Stimulated activated CD8-positive, alpha-beta memory T cell treated with anti-CD3 and anti-CD28 coated beads, Interleukin-4, amount 100 ng/mL, for 4 hours (primary cell): ENCODE results near the gene MCF2.

Source experiments
- DNase-seq, 2 donors: peaks; one replicate each; pipeline ENCODE4 v3.0.0-alpha.2; 2020; ENCODE audit warnings: low read depth in 2 of 2, low spot score in 1 of 2

Gene MCF2

DNA sequence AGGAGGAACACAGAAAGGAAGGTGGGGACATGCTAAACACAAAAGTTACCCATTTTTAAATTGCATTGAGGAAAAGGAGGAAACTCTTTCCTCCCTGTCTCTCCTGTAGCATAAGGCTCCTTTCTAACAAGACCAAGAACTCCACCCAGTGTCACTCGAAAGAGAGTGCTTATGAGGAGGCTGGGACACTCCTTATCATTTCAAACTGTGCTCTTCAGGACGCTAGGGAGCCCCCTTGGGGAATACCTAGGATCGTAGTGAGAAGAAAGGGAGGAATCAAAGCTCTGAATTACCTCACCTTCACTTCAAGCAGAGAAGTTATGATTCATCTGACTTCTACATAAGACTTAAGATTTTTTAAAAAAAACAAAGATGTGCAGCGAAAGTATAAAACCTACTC, 111.9 kb downstream of the MCF2 start:
- DNase-seq, result no peak

DNA sequence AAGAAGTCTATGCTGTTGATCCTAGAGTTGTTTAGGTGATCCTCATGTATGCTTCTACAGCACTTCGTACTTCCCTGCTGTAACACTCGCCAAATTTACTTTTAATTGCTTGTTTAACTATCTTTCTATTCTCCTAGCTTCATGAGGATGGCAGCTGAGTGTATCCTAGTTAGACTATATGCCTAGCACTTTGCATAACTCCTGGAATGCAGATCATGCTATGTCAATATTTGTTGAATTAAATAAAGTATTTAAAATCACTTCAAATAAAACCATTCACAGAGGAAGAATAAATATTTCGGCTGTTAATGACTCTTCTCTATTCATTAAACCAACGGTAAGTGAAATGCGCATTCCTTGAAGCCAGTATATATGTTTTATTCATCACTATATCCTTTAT, 122.4 kb downstream of the MCF2 start:
- no peak for DNase-seq

DNA sequence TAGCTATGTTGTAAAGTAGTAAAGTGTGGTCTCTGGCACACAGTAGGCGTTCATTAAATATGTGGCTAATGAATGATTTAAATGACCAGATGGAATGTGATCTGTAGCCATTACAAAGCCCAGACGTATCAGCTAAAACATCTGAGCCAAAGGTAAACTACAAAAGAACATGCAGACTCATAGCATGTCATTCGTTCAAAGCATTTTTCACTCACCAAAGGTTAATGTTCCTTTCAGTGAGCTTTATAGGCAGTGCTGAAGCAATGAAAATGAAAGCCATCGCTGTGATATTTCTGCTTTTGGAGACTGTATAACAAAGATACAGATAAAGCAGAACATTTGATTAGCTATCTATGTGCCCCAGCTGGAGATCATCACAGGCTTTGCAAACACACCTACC, 126.9 kb downstream of the MCF2 start:
- no peak for DNase-seq

DNA sequence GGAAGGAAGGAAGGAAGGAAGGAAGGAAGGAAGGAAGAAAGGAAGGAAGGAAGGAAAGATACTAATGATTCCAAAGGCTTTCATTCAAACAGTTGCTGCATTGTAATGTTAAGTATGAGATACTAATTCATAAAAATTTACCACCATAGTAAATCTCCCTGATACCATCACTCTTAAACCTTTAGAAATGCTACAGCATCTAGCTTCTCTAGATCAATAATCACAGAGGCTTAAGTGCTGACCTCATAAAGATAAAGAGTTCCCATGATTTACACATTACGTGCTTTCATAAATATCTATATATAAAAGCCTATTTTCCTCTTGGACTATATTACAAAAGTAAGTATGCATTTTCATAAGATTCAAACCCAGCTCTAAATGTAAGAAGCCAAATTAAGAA, 141.0 kb downstream of the MCF2 start:
- no peak for DNase-seq

DNA sequence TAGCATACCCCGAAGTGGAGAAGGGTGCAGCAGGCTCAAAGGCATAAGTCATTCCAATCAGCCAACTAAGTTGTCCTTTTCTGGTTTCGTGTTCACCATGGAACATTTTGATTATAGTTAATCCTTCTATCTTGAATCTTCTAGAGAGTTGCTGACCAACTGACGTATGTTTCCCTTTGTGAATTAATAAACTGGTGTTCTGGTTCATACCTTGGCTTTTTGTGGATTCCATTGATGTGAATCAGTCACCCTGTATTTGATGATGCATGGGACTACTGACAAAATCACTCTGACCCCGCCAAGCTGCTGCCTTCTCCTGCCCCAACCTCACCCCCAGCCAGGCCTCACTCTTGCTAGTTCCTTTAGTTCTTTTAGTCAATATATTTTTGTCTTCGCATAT, 144.7 kb downstream of the MCF2 start:
- DNase-seq, result no peak

DNA sequence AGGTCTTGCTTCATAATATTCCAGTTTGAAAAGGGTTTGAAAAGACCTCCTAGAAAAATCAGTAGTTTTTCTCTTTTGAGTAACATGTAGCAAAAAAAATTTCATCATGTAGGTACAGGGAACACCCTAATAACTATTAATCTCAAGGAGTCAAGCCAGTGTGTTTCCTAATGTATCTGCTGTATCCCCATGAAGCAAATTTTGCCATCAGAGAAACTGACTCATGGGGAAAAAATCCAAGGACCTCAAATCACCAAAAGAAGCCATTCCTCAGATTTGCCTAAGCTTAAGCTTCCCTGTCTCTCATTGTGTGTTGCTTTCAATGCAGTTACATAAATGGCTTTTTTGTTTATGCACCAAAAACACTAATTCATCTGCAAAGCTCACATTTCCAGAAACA, 147.7 kb downstream of the MCF2 start:
- DNase-seq, result no peak

DNA sequence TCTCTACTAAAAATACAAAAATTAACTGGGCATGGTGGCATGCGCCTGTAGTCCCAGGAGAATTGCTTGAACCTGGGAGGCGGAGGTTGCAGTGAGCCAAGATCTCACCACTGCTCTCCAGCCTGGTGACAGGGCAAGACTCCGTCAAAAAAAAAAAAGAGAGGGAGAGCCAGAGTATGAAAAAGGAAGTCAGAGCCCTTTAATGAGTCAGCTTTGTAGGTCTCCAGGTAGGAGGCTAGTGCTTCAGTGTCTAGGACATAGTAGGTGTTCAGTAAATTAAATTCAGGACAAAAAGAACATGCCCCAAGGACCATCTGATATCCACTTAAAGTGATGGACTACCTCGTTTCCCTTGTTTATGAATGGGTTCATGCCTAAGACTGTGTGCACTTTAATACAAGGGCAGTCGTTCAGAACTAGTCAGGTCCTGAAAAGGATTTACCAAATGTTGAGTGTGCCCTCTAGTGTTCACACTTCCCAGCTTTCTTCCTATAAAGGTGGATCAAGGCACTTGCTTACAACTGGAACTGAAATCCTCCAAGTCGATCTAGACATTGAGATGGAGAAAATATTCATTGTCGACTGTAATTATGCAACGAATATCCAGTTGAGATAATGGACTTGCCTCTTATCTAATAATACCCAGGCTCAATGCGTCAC, 148.5 kb downstream of the MCF2 start:
- DNase-seq, result no peak

DNA sequence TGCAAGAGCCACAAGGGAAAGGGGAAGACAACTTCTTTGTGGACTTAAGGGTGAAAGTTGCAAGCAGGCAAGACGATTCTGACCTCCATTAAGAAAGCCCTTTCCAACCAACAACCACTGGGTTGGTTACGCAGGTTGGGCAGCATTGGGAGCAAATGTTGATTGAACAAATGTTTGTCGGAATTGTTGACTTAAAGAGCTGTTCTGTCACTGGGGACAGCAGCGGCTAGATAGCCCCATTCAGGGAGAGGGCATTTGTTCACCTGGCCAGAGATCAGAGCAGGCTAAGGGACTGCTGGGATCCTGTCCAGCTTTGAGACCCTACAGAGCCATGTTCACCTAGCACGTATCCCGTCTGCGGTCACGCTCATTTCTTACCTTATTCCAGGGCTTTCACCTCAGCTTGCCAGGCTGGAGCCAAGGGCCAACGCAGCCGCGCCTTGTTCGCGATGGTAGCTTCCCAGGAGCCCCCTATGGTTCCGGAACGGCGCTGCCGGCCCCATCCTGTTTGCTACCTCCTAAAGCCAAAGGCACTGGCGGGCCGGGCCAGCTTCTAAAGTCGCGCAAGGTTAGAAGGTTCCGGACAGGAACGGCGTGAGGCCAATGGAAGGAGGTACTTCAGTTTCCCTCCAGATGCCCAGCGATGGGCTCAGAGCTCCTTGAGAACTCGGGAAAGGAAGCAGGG, 152.8 kb downstream of the MCF2 start:
- no peak for DNase-seq

DNA sequence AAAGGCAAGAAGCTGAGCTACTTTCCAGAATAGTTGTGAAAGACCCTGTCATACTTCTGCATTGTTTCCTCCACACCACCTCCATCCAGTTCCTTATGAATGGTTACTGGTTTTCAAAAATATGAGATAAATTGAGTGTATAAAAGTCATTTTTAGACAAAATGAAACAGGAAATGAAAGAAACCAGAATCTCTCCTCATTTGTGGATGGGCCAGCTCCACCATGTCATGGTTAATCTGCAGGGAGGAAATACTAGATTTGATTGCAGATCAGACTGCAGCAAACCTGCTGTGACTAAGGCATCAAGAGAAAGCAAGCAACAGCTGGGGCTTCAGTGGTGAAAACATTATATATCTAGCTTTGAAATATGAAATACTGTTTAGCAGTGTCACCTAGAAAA, 153.6 kb downstream of the MCF2 start:
- no peak for DNase-seq

DNA sequence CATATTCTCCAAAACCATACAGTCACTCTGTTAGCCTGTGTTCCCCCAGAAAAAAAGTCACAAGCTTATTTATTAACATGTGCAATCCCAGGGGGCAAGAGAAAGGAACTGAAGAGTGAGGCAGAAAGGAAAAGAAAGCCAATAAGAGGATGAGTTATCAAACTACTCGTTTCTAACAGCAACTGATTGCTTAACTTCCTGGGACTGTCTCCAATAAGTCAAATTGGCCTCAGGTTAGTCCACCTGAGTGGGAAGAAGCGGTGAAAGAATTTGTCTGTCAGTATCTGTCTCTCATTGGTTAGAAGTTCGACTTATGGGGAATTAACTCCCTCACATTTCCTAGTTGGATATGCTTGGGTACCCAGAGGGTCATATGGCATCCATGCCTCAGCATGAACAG, 163.4 kb downstream of the MCF2 start:
- DNase-seq, result no peak

DNA sequence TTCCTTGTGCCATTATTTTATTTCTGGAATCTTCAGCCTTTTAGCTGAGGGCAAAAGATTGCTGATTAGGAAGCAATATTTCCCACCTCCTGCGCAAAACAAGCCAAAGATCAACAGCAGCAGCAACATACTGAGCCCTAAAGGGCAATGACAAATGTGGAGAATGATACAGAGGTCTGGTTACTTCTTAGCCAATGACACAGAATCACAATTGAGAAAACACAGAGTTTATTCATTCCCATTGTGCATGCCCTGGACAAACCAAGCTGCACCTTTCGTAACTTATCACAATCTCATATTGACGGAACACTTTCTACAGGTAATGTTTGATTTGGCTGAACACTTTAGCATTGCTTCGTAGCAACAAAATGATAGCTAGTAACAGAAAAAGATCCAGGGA, 164.0 kb downstream of the MCF2 start:
- DNase-seq, result no peak

DNA sequence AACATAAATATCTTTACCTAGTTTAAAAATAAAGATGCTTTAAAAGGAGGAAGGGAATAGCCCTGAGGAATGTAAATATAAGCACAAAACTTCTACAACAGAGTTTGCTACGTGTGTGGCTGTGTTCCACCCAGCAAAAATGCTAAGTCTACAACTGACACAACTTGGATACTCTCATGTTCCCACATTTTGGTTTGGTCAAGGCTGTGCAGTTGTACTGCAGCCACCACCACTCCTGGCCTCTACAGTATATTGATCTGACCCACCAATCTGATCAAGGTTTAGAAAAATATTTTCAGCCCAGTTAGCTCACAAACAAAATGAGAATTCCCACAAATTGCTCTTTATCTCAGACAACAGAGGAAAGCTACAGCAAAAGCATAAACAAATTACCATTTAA, 165.3 kb downstream of the MCF2 start:
- no peak for DNase-seq

DNA sequence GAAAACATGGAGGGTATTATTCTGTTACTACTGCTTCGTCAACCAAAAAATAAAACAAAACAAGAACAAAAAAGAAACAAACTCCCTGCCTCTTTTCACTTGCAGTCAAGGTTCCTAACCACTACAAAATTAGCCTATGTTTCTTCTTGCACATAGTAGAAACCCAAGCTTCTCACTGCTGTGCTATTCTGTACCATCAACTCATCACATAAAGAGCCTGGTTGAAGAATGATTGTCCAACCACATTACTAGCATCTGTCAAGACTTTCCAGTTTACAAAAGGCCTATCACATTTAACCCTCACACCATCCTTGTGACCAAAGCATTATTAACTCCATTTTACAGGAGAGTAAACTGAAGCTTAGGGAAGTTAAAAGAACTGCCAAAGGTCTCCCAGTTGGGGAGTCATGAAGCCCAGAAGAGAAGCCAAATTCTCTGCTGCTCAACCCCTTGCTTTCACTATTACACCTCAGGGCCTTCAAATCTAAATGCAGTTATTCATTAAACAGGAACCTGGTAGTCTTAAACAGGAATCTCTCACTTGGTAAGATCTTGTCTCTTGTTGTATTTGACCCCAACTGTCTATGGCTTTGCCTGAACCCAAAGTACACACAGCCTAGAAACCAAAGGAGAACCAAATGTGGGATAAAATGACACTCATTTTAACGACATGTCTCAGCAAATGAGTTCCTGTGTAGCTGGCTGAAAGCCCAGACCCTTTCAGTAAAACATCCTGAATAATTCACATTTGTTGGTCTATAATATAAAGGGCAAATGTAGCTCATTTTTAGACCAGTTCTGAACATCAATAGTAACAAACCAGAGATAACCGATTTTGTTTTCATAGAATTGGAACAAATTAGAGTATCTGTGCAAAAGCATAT, 168.8 kb downstream of the MCF2 start:
- DNase-seq, result no peak

DNA sequence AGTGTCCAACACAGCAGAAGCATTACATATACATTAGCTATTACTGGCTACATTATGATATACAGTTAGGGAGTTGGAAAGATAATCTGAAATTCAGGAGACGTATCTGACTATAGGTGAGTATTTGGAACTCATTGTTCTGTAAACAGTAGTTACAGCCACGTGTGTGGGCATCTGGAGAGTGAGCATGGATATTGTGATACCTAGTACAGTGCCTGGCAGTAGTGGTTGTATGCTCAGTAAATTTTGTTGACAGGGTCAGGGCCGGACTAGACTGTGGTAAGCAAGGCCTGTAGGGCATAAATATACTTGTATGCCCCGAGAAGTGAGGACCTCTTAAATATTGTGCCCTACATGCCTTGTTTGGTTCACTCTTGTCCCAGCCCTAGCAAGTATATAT, 174.5 kb downstream of the MCF2 start:
- no peak for DNase-seq

DNA sequence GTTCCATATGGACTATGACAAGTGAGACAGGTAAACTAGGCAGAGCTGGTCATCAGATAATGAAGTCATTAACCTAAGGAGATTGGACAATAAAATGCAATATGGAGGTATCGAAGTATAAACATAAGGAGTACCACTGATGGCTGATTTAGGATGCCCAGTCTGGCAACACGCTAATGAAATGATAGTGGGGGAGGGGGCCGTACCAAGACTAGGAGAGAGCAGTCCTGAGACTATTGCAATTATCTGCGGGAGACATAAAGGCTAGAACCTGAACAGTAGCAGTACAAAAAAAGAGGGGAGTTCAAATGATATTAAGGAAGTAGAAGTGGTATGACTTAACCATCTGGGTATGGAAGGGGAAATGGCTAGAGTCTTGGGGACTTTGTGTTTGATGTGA, 175.1 kb downstream of the MCF2 start:
- no peak for DNase-seq
